ENCODE results near the gene VGLL4.
A peak's percentile ranks its signal among the peaks of the same experiment; 100 is the strongest.

DNA sequence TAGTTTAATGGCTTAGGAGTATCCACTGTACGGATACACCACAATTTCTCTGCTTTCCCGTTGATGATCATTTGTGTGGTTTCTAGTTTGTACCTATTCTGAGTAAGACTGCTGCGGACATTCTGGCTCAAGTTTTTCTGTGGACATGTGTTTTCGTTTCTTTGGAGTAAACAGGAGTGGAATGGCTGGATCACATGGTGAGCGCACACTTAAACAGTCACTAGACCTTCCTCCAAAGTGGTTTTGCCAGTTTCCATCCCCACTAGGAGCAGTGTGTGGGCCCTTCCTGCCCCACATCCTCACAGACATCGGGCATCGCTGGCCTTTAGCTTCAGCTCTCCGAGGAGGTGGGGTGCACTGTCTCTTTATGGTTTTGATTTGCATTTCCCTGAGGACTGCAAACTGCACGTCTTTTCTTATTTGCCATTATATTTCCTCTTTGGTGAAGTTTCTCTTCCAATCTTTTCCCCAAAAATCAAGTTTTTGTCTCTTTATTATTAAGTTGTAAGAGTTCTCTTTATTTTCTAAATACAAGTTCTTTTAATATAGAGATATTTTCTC, 94.1 kb downstream of the VGLL4 start:
- no peak for TF ChIP-seq ZBTB7A (IDR thresholded peaks at IDR 0.05; ENCODE audit: low read depth)
- TF ChIP-seq EP300 (IDR thresholded peaks at IDR 0.05; ENCODE audit: borderline replicate concordance): no peak
- no peak for TF ChIP-seq TAF1 (IDR thresholded peaks at IDR 0.05; ENCODE audit: low read depth)
- TF ChIP-seq, protein P1, sequence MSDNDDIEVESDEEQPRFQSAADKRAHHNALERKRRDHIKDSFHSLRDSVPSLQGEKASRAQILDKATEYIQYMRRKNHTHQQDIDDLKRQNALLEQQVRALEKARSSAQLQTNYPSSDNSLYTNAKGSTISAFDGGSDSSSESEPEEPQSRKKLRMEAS (IDR thresholded peaks at IDR 0.05): 0 out of 2 replicates have a peak, but pooled peaks have one; percentile 19

Data from Ishikawa (cell line).